Measurements from ENCODE around the gene TBC1D14.

GRCh38 chr4:7068279-7068842 lies 158.7 kb downstream of the TBC1D14 start:
- TF ChIP-seq CTCF (IDR thresholded peaks at IDR 0.05 in 4 of 5, conservative IDR thresholded peaks at IDR 0.05 in 1 of 5) (no peak), POLR2A (IDR thresholded peaks at IDR 0.05) (no peak)

Measured in gastrocnemius medialis (tissue), 4 donors.